ENCODE data around the gene BRD1. TPM values are rescaled to one million over a fixed set of nuclear protein-coding genes. Genes with fewer than 3 reads are reported as not detected.
A peak's percentile ranks its signal among the peaks of the same experiment; 100 is the strongest.

Gene BRD1
- total RNA-seq, 1 donor from 2014 or later: 40.3 TPM

- no peaks in the 10 kb centered on the region for H3K4me1 Mint-ChIP-seq (ENCODE audit: unreplicated experiment)
- no peak overlapping the region for H3K27ac Mint-ChIP-seq (ENCODE audit: unreplicated experiment)
- H3K36me3 Mint-ChIP-seq (ENCODE audit: low read depth, unreplicated experiment): peaks cover 5% of the 10 kb centered on the region
- H3K4me3 Mint-ChIP-seq (ENCODE audit: unreplicated experiment): no peak overlapping the region
- TF ChIP-seq CTCF (IDR thresholded peaks at IDR 0.05; ENCODE audit: unreplicated experiment): no peak
- DNase-seq (ENCODE audit: low spot score): no peak
- peaks cover 4% of the 10 kb centered on the region for H3K27me3 Mint-ChIP-seq (ENCODE audit: unreplicated experiment)
- peaks cover 15% of the 10 kb centered on the region for H3K9me3 Mint-ChIP-seq (ENCODE audit: unreplicated experiment)
These were observed 91.7 kb downstream of the BRD1 start for GRCh38 chr22:49735901-49736421.

GRCh38 chr22:49735411-49735900, 92.2 kb downstream of the BRD1 start:
- peak; percentile 54 for DNase-seq (ENCODE audit: low spot score)
- peaks cover 4% of the 10 kb centered on the region for H3K27me3 Mint-ChIP-seq (ENCODE audit: unreplicated experiment)

GRCh38 chr22:49734882-49735281, 92.8 kb downstream of the BRD1 start:
- Mint-ChIP-seq H3K27ac (ENCODE audit: unreplicated experiment) (no peak overlapping the region), H3K27me3 (ENCODE audit: unreplicated experiment) (peaks cover 4% of the 10 kb centered on the region), H3K9me3 (ENCODE audit: unreplicated experiment) (peaks cover 15% of the 10 kb centered on the region), H3K4me1 (ENCODE audit: unreplicated experiment) (no peaks in the 10 kb centered on the region), H3K36me3 (ENCODE audit: low read depth, unreplicated experiment) (peaks cover 5% of the 10 kb centered on the region), H3K4me3 (ENCODE audit: unreplicated experiment) (no peak overlapping the region)
- no peak for TF ChIP-seq CTCF (IDR thresholded peaks at IDR 0.05; ENCODE audit: unreplicated experiment)
- no peak for DNase-seq (ENCODE audit: low spot score)

More at GRCh38 chr22:49735411-49735900, 92.2 kb downstream of the BRD1 start:
- no peak overlapping the region for H3K4me3 Mint-ChIP-seq (ENCODE audit: unreplicated experiment)
- no peak overlapping the region for H3K27ac Mint-ChIP-seq (ENCODE audit: unreplicated experiment)
- TF ChIP-seq CTCF (IDR thresholded peaks at IDR 0.05; ENCODE audit: unreplicated experiment): no peak
- peaks cover 15% of the 10 kb centered on the region for H3K9me3 Mint-ChIP-seq (ENCODE audit: unreplicated experiment)
- H3K4me1 Mint-ChIP-seq (ENCODE audit: unreplicated experiment): no peaks in the 10 kb centered on the region
- peaks cover 5% of the 10 kb centered on the region for H3K36me3 Mint-ChIP-seq (ENCODE audit: low read depth, unreplicated experiment)

DNA sequence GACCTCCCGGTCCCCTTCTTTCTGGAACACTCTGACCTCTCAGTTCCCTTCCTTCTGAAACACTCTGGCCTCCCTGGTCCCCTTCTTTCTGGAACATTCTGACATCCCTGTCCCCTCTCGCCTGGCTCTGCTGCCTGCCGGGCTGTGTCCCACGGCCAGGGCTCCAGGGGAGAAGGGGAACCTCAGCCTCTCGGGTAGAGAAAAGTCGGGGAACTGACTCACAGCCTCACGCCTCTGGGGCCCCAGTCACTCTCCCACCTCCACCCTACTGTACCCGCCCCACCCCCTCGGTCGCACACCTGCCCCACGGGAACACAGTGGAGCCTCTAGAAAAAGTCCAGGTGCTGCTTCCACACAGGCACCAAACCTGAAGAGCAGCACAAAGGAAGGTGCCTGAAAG, 93.3 kb downstream of the BRD1 start:
- peaks cover 11% of the 10 kb centered on the region for H3K9me3 Mint-ChIP-seq (ENCODE audit: unreplicated experiment)
- no peak for DNase-seq (ENCODE audit: low spot score)

More for the DNA sequence above, 93.3 kb downstream of the BRD1 start:
- Mint-ChIP-seq H3K4me1 (ENCODE audit: unreplicated experiment) (no peaks in the 10 kb centered on the region), H3K36me3 (ENCODE audit: low read depth, unreplicated experiment) (peaks cover 5% of the 10 kb centered on the region), H3K27me3 (ENCODE audit: unreplicated experiment) (peaks cover 2% of the 10 kb centered on the region), H3K4me3 (ENCODE audit: unreplicated experiment) (no peak overlapping the region), H3K27ac (ENCODE audit: unreplicated experiment) (no peak overlapping the region)
- no peak for TF ChIP-seq CTCF (IDR thresholded peaks at IDR 0.05; ENCODE audit: unreplicated experiment)

Measured in endothelial cell (in vitro differentiated cells).